ENCODE measurements around the gene TSPEAR. TPM values are rescaled to one million over a fixed set of nuclear protein-coding genes. Genes with fewer than 3 reads are reported as not detected.

The TSPEAR gene
- total RNA-seq, 6 experiments from 2014 or later = not detected

DNA sequence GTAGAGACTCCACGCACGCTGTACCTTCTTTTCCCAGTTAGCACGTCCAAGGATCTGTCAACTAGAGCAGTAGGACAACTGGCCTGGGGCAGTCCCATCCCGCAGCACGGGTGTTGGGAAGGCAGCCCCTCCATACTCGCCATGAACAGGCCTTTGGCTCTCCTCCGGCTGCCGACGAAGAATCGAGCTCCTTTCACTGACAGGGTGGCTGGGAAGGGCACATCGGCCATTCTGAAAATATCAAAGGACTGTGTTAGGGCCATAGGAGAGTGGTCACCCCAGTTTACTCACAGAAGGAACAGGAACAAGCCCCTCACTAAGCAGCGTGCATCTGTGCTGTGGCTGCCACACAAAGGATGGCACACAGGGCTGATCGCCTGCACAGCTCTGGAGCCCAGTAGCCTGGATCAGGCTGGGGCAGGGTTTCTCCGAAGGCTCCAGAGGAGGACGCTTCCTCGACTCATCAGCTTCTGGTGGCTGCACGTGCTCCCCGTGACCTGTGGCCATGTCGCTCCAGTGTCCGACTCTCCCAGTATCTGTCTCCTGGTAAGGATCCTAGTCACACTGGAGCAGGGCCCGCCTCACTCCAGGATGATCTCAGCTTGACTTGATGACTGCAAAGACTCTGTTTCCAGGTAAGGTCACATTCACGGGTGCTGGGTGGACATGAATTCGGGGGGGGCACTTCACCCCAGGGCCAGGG is 180.3 kb downstream of the TSPEAR start:
- no peaks in the 10 kb centered on the region for H3K27me3 ChIP-seq
- DNase-seq = peak in 1 of 3 donors; percentile 34
- H3K9me3 ChIP-seq = no peaks in the 10 kb centered on the region
- H3K4me1 ChIP-seq = no peaks in the 10 kb centered on the region
- H3K36me3 ChIP-seq = no peaks in the 10 kb centered on the region
- no peak for ATAC-seq
- no peak for TF ChIP-seq POLR2A (IDR thresholded peaks at IDR 0.05)
- TF ChIP-seq, protein P1, sequence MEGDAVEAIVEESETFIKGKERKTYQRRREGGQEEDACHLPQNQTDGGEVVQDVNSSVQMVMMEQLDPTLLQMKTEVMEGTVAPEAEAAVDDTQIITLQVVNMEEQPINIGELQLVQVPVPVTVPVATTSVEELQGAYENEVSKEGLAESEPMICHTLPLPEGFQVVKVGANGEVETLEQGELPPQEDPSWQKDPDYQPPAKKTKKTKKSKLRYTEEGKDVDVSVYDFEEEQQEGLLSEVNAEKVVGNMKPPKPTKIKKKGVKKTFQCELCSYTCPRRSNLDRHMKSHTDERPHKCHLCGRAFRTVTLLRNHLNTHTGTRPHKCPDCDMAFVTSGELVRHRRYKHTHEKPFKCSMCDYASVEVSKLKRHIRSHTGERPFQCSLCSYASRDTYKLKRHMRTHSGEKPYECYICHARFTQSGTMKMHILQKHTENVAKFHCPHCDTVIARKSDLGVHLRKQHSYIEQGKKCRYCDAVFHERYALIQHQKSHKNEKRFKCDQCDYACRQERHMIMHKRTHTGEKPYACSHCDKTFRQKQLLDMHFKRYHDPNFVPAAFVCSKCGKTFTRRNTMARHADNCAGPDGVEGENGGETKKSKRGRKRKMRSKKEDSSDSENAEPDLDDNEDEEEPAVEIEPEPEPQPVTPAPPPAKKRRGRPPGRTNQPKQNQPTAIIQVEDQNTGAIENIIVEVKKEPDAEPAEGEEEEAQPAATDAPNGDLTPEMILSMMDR (IDR thresholded peaks at IDR 0.05) = no peak
- WGBS (ENCODE audit: insufficient coverage, low coverage, low lambda C conversion rate, missing lambda C conversion rate) = 51% methylated on average over 6 of the region's 23 CpGs
- no peak overlapping the region for H3K27ac ChIP-seq
- no peak overlapping the region for H3K4me3 ChIP-seq
- intact Hi-C loops (cut with DNase I) = no loop called here

DNA sequence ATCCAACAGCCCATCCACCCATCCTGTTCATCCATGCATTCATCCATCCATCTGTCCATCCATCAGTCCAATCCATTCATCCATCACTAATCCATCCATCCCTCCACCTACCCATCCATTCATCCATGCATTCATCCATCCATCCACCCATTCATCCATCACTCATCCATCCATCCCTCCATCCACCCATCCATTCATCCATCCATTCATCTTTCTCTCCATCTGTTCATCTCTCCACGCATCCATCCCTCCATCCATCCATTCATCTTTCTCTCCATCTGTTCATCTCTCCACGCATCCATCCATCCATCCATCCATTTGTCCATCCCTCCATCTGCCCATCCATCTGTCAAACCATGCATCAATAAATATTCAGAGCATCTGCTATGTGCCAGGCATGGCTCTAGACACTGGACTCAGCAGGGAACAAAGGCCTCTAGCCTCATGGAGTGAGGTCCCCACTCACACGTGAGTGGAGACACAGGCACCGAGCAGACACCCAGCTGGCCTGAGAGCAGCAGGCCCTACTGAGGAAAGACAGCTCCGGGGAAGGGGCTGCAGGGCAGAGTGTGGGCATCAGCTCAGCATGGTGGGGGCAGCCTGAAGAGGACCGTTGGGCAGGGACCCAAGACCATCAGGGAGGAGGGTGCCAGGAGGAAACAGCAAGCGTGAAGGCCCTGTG is 181.0 kb downstream of the TSPEAR start:
- WGBS (ENCODE audit: insufficient coverage, low coverage, low lambda C conversion rate, missing lambda C conversion rate) = 76% methylated on average over 5 of the region's 7 CpGs
- Histone ChIP-seq H3K27ac (no peak overlapping the region), H3K27me3 (no peaks in the 10 kb centered on the region), H3K9me3 (no peaks in the 10 kb centered on the region), H3K36me3 (no peaks in the 10 kb centered on the region), H3K4me3 (no peak overlapping the region), H3K4me1 (no peaks in the 10 kb centered on the region)
- intact Hi-C loops (cut with DNase I) = no loop called here
- TF ChIP-seq, protein P1 (IDR thresholded peaks at IDR 0.05) = no peak
- no peak for TF ChIP-seq POLR2A (IDR thresholded peaks at IDR 0.05)
- DNase-seq (peak in 1 of 3 donors; percentile 37), ATAC-seq (no peak)

DNA sequence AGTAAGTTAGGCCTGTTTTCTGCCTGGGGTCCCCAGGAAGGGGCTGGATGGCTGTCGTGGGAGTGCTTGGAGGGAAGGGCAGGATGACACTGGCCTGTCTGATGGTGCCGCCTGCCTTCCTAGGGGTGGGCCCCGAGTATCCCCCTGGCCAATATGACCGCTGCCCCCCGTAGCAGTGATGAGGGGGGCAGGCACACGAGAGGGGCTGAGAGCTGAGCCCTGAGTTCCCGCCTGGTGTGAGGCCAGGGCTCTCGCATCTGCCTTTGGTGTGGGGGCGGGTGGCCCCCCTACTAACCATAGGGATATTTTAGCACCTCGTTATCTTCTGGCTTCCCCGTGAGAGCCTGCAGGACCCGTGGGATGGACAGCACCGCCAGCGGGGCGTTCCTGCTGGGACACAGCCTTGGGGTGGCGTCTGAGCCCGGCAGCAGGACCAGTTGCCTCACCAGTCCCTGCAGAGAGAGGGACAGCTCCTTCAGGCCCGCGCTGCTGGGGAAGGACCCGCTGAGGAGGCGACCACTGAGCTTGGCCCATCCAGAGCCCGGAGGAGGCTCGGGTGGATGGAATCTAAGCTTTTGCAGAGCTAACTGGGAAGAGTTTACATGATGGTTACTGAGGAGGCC is 181.8 kb downstream of the TSPEAR start:
- 8% methylated on average over 4 of the region's 23 CpGs for WGBS (ENCODE audit: insufficient coverage, low coverage, low lambda C conversion rate, missing lambda C conversion rate)
- ATAC-seq = no peak

GRCh38 chr21:44529011-44529421 is 182.4 kb downstream of the TSPEAR start:
- no CpG with 5 or more reads among the region's 17 CpGs for WGBS (ENCODE audit: insufficient coverage, low coverage, low lambda C conversion rate, missing lambda C conversion rate)
- H3K27ac ChIP-seq = no peak overlapping the region
- H3K27me3 ChIP-seq = no peaks in the 10 kb centered on the region
- no peaks in the 10 kb centered on the region for H3K4me1 ChIP-seq
- DNase-seq = peak in 2 of 3 donors; percentile 9 to 28
- no peak overlapping the region for H3K4me3 ChIP-seq
- ATAC-seq = no peak
- H3K36me3 ChIP-seq = no peaks in the 10 kb centered on the region
- intact Hi-C loops (cut with DNase I) = no loop called here
- no peaks in the 10 kb centered on the region for H3K9me3 ChIP-seq
- TF ChIP-seq POLR2A (IDR thresholded peaks at IDR 0.05) = no peak
- TF ChIP-seq, protein P1 (IDR thresholded peaks at IDR 0.05) = no peak

More for the DNA sequence above, 181.8 kb downstream of the TSPEAR start:
- H3K9me3 ChIP-seq = no peaks in the 10 kb centered on the region
- DNase-seq = peak in 2 of 3 donors; percentile 5 to 37
- no peak for TF ChIP-seq POLR2A (IDR thresholded peaks at IDR 0.05)
- TF ChIP-seq, protein P1 (IDR thresholded peaks at IDR 0.05) = no peak
- no peak overlapping the region for H3K27ac ChIP-seq
- H3K27me3 ChIP-seq = no peaks in the 10 kb centered on the region
- no peak overlapping the region for H3K4me3 ChIP-seq
- intact Hi-C loops (cut with DNase I) = no loop called here
- no peaks in the 10 kb centered on the region for H3K36me3 ChIP-seq
- H3K4me1 ChIP-seq = no peaks in the 10 kb centered on the region

All from right lobe of liver (tissue), 6 donors.